ENCODE data around the gene UFD1. TPM values are rescaled to one million over a fixed set of nuclear protein-coding genes. Genes with fewer than 3 reads are reported as not detected.

Gene UFD1
- total and polyA plus RNA-seq, 9 of the 15 experiments (the other 6 are each of a cell fraction or from before 2014, with no cell fraction given): 238 to 645 (median 363) TPM

DNA sequence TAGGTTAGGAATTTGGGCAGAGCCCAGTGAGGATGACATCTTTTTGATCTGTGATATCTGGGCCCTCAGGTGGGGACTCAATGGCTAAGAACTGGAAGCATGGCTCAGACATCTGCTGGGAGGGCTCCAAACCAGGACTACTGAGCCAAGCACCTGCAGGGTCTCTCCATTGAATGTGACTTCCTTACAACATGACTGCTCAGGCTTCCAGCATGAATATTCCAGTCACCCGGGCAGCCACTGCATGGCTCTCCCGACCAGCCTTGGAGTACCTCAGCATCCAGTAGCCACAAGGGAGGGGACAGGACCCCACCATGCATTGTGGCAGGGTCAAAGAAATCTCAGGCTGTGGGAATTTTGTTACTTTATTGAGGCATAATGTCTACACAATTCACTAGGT is 9.3 kb upstream of the UFD1 start:
- FAIRE-seq: no peak

More for the DNA sequence above, 9.3 kb upstream of the UFD1 start:
- H3K9me3 ChIP-seq (replicated peaks; ENCODE audit: control insufficient read depth, insufficient read depth, low read depth, low read length): no peaks in the 10 kb centered on the region
- H2AFZ ChIP-seq (ENCODE audit: low read depth, low read length): no peak overlapping the region
- H3K9ac ChIP-seq (ENCODE audit: insufficient read depth in 1 of 2, low read depth in 2 of 2, low read length in 2 of 2): peak overlapping the region in 1 of 2 experiments; percentile 17; a peak in 1 of 4 replicates
- ATAC-seq: peak; percentile 7; the same call in 2 of the 3 replicates
- no peak overlapping the region for H3K27ac ChIP-seq (ENCODE audit: extremely low read depth, low read depth, low read length)
- H3K27me3 ChIP-seq (ENCODE audit: control insufficient read depth in 2 of 2, insufficient read depth in 2 of 2, low read length in 2 of 2): no peaks in the 10 kb centered on the region
- no peak overlapping the region for H3K4me2 ChIP-seq (ENCODE audit: insufficient read depth, low read length)
- intact Hi-C loops (cut with micrococcal nuclease): no loop called here
- in situ Hi-C loops (cut with MboI): no loop called here
- H3K4me3 ChIP-seq: no peak overlapping the region
- no peaks in the 10 kb centered on the region for H3K9me1 ChIP-seq (ENCODE audit: control insufficient read depth, insufficient read depth, low read length)
- H4K20me1 ChIP-seq (replicated peaks; ENCODE audit: control insufficient read depth, insufficient read depth, low read length): no peaks in the 10 kb centered on the region; the same call in 1 of the 2 replicates
- H3K36me3 ChIP-seq (ENCODE audit: control insufficient read depth, insufficient read depth, low read length): peaks cover 94% of the 10 kb centered on the region
- CTCF ChIA-PET (ENCODE audit: low intra/inter-chr PET ratio): no interaction called here
- POLR2A ChIA-PET: interaction anchor here (0.6 to 7.8 kb wide), 8 partner anchors 9 to 455 kb away, joined by 3 to 95 read pairs (median 4); partner anchors contain the start of genes CDC45 and UFD1
- WGBS (ENCODE audit: insufficient coverage, low coverage, missing lambda C conversion rate): 98% methylated on average over 2 of the region's 2 CpGs
- H3K79me2 ChIP-seq (ENCODE audit: control insufficient read depth, insufficient read depth, low read length): peaks cover 26% of the 10 kb centered on the region
- no peak for DNase-seq (ENCODE audit: extremely low read depth in 1 of 4, low spot score in 3 of 4)
- BruUV-seq (replicated peaks): no TSS peak
- H3K4me1 ChIP-seq (replicated peaks in 1 of 2; ENCODE audit: control insufficient read depth in 2 of 2, insufficient read depth in 2 of 2, low read length in 2 of 2): no peaks in the 10 kb centered on the region
- peak; percentile 30; the same call in 1 of the 2 replicates for TF ChIP-seq RBFOX2 (IDR thresholded peaks at IDR 0.05; ENCODE audit: low read depth, low read length)
- peak; percentile 83; the same call in 1 of the 2 replicates for TF ChIP-seq HDAC6 (IDR thresholded peaks at IDR 0.05; ENCODE audit: low read depth, low read length)
- TF ChIP-seq, protein P1, sequence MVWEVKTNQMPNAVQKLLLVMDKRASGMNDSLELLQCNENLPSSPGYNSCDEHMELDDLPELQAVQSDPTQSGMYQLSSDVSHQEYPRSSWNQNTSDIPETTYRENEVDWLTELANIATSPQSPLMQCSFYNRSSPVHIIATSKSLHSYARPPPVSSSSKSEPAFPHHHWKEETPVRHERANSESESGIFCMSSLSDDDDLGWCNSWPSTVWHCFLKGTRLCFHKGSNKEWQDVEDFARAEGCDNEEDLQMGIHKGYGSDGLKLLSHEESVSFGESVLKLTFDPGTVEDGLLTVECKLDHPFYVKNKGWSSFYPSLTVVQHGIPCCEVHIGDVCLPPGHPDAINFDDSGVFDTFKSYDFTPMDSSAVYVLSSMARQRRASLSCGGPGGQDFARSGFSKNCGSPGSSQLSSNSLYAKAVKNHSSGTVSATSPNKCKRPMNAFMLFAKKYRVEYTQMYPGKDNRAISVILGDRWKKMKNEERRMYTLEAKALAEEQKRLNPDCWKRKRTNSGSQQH (CRISPR knock-in tag; IDR thresholded peaks at IDR 0.05): no peak
- no peak for TF ChIP-seq E2F3 (CRISPR knock-in tag; IDR thresholded peaks at IDR 0.05)
- no peak for TF ChIP-seq TCFL5 (CRISPR knock-in tag; conservative IDR thresholded peaks at IDR 0.05)
- no peak for TF ChIP-seq ZNF212 (CRISPR knock-in tag; IDR thresholded peaks at IDR 0.05)
- no peak for TF ChIP-seq ZNF444 (CRISPR knock-in tag; IDR thresholded peaks at IDR 0.05)
- TF ChIP-seq SETDB1 (IDR thresholded peaks at IDR 0.05; ENCODE audit: low read length): peak; percentile 23
- TF ChIP-seq DACH1 (IDR thresholded peaks at IDR 0.05; ENCODE audit: partially characterized antibody): no peak
- peak; percentile 98 for TF ChIP-seq WHSC1 (IDR thresholded peaks at IDR 0.05; ENCODE audit: low read length)
- no peak for TF ChIP-seq NFRKB (IDR thresholded peaks at IDR 0.05; ENCODE audit: low read depth)
- TF ChIP-seq TCF7 (IDR thresholded peaks at IDR 0.05; ENCODE audit: borderline replicate concordance): 0 out of 2 replicates have a peak, but pooled peaks have one; percentile 26
- TF ChIP-seq SMARCE1 (IDR thresholded peaks at IDR 0.05): no peak
- TF ChIP-seq, protein P2, sequence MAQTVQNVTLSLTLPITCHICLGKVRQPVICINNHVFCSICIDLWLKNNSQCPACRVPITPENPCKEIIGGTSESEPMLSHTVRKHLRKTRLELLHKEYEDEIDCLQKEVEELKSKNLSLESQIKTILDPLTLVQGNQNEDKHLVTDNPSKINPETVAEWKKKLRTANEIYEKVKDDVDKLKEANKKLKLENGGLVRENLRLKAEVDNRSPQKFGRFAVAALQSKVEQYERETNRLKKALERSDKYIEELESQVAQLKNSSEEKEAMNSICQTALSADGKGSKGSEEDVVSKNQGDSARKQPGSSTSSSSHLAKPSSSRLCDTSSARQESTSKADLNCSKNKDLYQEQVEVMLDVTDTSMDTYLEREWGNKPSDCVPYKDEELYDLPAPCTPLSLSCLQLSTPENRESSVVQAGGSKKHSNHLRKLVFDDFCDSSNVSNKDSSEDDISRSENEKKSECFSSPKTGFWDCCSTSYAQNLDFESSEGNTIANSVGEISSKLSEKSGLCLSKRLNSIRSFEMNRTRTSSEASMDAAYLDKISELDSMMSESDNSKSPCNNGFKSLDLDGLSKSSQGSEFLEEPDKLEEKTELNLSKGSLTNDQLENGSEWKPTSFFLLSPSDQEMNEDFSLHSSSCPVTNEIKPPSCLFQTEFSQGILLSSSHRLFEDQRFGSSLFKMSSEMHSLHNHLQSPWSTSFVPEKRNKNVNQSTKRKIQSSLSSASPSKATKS (CRISPR knock-in tag; IDR thresholded peaks at IDR 0.05): no peak
- TF ChIP-seq CHD1 (IDR thresholded peaks at IDR 0.05; ENCODE audit: low read length): peak; percentile 73
- TF ChIP-seq SP2 (IDR thresholded peaks at IDR 0.05; ENCODE audit: extremely low read depth, low read depth, low read length, poor library complexity, severe bottlenecking): peak; percentile 17
